Panc1 (cell line): ENCODE results near the gene HSPA12A.

ENCODE experiments used
- CTCF ChIP-seq: fragments of 450-650 bp; IDR thresholded peaks from 2 replicates; pipeline ENCODE4 v1.5.1; 2017; ENCODE audit warnings: mild to moderate bottlenecking
- POLR2AphosphoS5 ChIP-seq: IDR thresholded peaks from 2 replicates; pipeline ENCODE4 v1.6.1; 2012; ENCODE audit warnings: mild to moderate bottlenecking, low read depth, low read length, moderate library complexity
- TCF7L2 ChIP-seq: IDR thresholded peaks from 2 replicates; pipeline ENCODE4 v1.6.1; 2011; ENCODE audit warnings: mild to moderate bottlenecking, low read depth, low read length, inconsistent platforms

- TF ChIP-seq CTCF, result no peak
- TF ChIP-seq TCF7L2, result no peak
- TF ChIP-seq POLR2AphosphoS5, result no peak
Observed at GRCh38 chr10:116756277-116756676, 13.9 kb upstream of the HSPA12A start.
